Kidney (tissue), 14 donors: Measurements from ENCODE around the gene ANKS1A. TPM values are rescaled to one million over a fixed set of nuclear protein-coding genes. Genes with fewer than 3 reads are reported as not detected.

Experiments
- DNase-seq, 5 donors: peaks; one replicate each; pipeline ENCODE4 v3.0.0-alpha.2; 2013 to 2020
- FAIRE-seq: peaks from 2 replicates; lab custom pipeline; 2012; peaks lifted over from hg19 to GRCh38; lab: Jason Lieb, UNC
- H3K27ac ChIP-seq, 2 donors: one replicate each; pipeline ENCODE4 v1.7.0; 2013; ENCODE audit warnings: low read depth in 2 of 2, low read length in 2 of 2, inconsistent platforms in 1 of 2
- H3K27me3 ChIP-seq: one replicate; pipeline ENCODE4 v1.7.1; 2013; ENCODE audit warnings: low read length, inconsistent platforms; ENCODE audit not compliant: control insufficient read depth, insufficient read depth
- H3K36me3 ChIP-seq, 3 donors: one replicate each; pipeline versions ENCODE4 v1.7.0 to v1.7.1; 2013; ENCODE audit warnings: low read length in 3 of 3, control low read depth in 1 of 3, inconsistent platforms in 1 of 3; ENCODE audit not compliant: insufficient read depth in 3 of 3, control insufficient read depth in 2 of 3
- H3K4me1 ChIP-seq, 3 donors: one replicate each; pipeline versions ENCODE4 v1.7.0 to v1.7.1; 2013; ENCODE audit warnings: low read length in 3 of 3, inconsistent platforms in 1 of 3, low read depth in 1 of 3; ENCODE audit not compliant: control insufficient read depth in 2 of 3, insufficient read depth in 2 of 3
- H3K4me3 ChIP-seq, 3 donors: one replicate each; pipeline versions ENCODE4 v1.7.0 to v1.8.1; 2013; ENCODE audit warnings: low read length in 3 of 3, control low read depth in 1 of 3, inconsistent platforms in 1 of 3
- H3K9ac ChIP-seq, 3 donors: one replicate each; pipeline versions ENCODE4 v1.7.0 to v1.7.1; 2013; ENCODE audit warnings: low read length in 3 of 3, control low read depth in 1 of 3, inconsistent platforms in 1 of 3
- H3K9me3 ChIP-seq, 3 donors: one replicate each; pipeline versions ENCODE4 v1.7.0 to v1.7.1; 2013; ENCODE audit warnings: low read length in 3 of 3, control low read depth in 1 of 3, inconsistent platforms in 1 of 3; ENCODE audit not compliant: control insufficient read depth in 2 of 3, insufficient read depth in 1 of 3
- CTCF ChIP-seq: IDR thresholded peaks from 3 replicates; pipeline ENCODE4 v1.5.1; 2012; ENCODE audit warnings: mild to moderate bottlenecking, moderate library complexity, borderline replicate concordance; ENCODE audit not compliant: insufficient read depth; ENCODE audit errors: extremely low read depth
- intact Hi-C: fragments of 100-400 bp; cut with DNase I; formaldehyde crosslinking; loops from one replicate; pipeline ENCODE4 v1.11.1; 2022
- polyA plus RNA-seq: library from polyadenylated mRNA; stranded (reverse); fragments of 350-450 nt; fragmentation: Illumina TruSeq; extraction: RNeasy Lipid Tissue Mini Kit (QIAGEN cat#74804); gene quantifications from one replicate; pipeline ENCODE4 v1.2.3, GENCODE V29; 2014; ENCODE audit warnings: low read depth, low replicate concordance; ENCODE audit not compliant: insufficient read depth
- total RNA-seq: library from RNA; stranded (reverse); fragmentation: NEBNext Ultra II Directional; extraction: Animal tissue kit (Norgen Biotek cat#: 25700); gene quantifications from one replicate; pipeline ENCODE4 v1.2.1, GENCODE V29; 2021
- donor health status: control.
- donor health status: control.
- donor health status: control.
- donor health status: control.
- donor health status: control.
- donor health status: DM: yes; HTN: yes; CAD: no.
- donor health status: Normal renal cell carcinoma (clear cell type).

Gene ANKS1A
- total and polyA plus RNA-seq, 2 donors from 2014 or later, result 9.4 to 25.9 TPM

- DNase-seq, result peak in 1 of 5 donors; percentile 15
Observed at GRCh38 chr6:34865107-34865506, 23.9 kb upstream of the ANKS1A start.

GRCh38 chr6:34866509-34866908 lies 22.5 kb upstream of the ANKS1A start:
- DNase-seq (no peak), FAIRE-seq (no peak)
- peaks cover 11 to 32% (median 17%) of the 10 kb centered on the region in 3 donors for H3K36me3 ChIP-seq

More at GRCh38 chr6:34865107-34865506, 23.9 kb upstream of the ANKS1A start:
- Histone ChIP-seq H3K4me1 (no peaks in the 10 kb centered on the region), H3K27ac (no peak overlapping the region), H3K9ac (no peak overlapping the region), H3K36me3 (peaks cover 6 to 19% (median 6%) of the 10 kb centered on the region in 3 donors), H3K27me3 (no peaks in the 10 kb centered on the region), H3K4me3 (no peak overlapping the region), H3K9me3 (no peaks in the 10 kb centered on the region)
- no peak for TF ChIP-seq CTCF
- FAIRE-seq, result no peak
- intact Hi-C loops, result no loop called here

GRCh38 chr6:34867484-34867883 lies 21.6 kb upstream of the ANKS1A start:
- peaks cover 11 to 41% (median 22%) of the 10 kb centered on the region in 3 donors for H3K36me3 ChIP-seq
- no peaks in the 10 kb centered on the region for H3K9me3 ChIP-seq
- intact Hi-C loops, result no loop called here
- H3K4me1 ChIP-seq, result no peaks in the 10 kb centered on the region
- no peaks in the 10 kb centered on the region for H3K27me3 ChIP-seq
- FAIRE-seq (no peak), DNase-seq (peak in 1 of 5 donors; percentile 13)
- H3K27ac ChIP-seq, result no peak overlapping the region
- H3K9ac ChIP-seq, result no peak overlapping the region
- no peak for TF ChIP-seq CTCF
- no peak overlapping the region for H3K4me3 ChIP-seq

More at GRCh38 chr6:34866509-34866908, 22.5 kb upstream of the ANKS1A start:
- Histone ChIP-seq H3K27me3 (no peaks in the 10 kb centered on the region), H3K27ac (no peak overlapping the region), H3K4me1 (no peaks in the 10 kb centered on the region), H3K9me3 (no peaks in the 10 kb centered on the region), H3K4me3 (no peak overlapping the region), H3K9ac (no peak overlapping the region)
- no peak for TF ChIP-seq CTCF
- intact Hi-C loops, result no loop called here

GRCh38 chr6:34871853-34872252 lies 17.2 kb upstream of the ANKS1A start:
- intact Hi-C loops, result no loop called here
- no peak overlapping the region for H3K9ac ChIP-seq
- no peaks in the 10 kb centered on the region for H3K4me1 ChIP-seq
- no peak for DNase-seq
- no peak for FAIRE-seq
- no peak for TF ChIP-seq CTCF
- H3K9me3 ChIP-seq, result no peaks in the 10 kb centered on the region
- no peaks in the 10 kb centered on the region for H3K27me3 ChIP-seq
- no peak overlapping the region for H3K27ac ChIP-seq
- no peak overlapping the region for H3K4me3 ChIP-seq
- H3K36me3 ChIP-seq, result peaks cover 9 to 40% (median 26%) of the 10 kb centered on the region in 3 donors
